ENCODE data around the gene MRPL38. TPM values are rescaled to one million over a fixed set of nuclear protein-coding genes. Genes with fewer than 3 reads are reported as not detected.
"Not testable (repeated sequence)": the region's sequence is repeated elsewhere in the genome, so short reads cannot be mapped to it uniquely, and the experiment has no call there.

MRPL38 gene
- total RNA-seq, 1 donor from 2014 or later, result 20.8 TPM

DNA sequence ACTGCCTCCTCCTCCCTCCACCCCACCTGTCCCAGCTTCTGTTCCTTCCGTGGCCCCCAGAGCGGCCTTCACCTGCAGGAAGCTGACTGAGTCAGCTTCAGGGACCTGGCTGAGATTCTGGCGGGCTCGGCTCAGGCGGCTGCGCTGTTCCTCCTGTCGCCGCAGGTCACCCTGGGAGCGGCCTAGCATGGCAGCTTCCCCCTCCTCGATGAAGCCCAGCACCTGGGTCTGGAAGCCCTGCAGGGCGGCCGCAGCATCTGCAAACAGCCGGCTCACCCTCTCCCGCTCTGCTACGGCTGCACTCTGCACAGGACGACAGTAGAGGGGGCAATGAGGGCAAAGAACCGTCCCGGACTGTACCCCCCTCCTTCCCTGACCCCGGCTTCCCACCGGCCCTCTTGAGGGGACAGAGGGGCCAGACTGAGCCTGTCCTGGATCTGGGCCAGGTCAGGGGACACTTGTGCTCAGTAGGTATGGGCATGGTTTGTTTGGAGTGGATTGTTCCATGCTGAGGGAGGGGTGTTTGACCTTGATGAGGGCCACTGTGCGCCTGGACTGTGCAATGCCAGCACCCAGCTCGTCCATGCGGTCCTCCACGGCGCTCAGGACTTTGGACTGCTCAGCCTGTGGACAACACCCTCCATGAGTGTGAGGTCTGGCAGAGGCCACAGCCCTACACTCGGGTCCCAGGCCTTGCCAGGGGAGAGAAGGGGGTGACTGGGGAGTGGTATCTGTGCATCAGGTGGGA is 28.3 kb downstream of the MRPL38 start:
- no peak for DNase-seq

DNA sequence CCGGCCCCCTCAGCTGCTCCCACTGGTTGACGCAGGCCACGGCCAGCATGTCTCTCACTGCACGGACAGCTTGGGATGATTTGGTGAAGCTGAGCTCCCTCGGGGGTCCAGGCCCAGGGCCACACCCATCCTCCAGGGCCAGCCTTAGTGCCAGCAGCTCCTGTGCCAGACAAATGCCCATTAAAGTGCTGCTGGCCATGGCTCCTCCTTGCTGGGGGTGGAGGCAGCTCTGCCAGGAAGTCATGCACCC is 28.8 kb downstream of the MRPL38 start:
- no peak for DNase-seq

DNA sequence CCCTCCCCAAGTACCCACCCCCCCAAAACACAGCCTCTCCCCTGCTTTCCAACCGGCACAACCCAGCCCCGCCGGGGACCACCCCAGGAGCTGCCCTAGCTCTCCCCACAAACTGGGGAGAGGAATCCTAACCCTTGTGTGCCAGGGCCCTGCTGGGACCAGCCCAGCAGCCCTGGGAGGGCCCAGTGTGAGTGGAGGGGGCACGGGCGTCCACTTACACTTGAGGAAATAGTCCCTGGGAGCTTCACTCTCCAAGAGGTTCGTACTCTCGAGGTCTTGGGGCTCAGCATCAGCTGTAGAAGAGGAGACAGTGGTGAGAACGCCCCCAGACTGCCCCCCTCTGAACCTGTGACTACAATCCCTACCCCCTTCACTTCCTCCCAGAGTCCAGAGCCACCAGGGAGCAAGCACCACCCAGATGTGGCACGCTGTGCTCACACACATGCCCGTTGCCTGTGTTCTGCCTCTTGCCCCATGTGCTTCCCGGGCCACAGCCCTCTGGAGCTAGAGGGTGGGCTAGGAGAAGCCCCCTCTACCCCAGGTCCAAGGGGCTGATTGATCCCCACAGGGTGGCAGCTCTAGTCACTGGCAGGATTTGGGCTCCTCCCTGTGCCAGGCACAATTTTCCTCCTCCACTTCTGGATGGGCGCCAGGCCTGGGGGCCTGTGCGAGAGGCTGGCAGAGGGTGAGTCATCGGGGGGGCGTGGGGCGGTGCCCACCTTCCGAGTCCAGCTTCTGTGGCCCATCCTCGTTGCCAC is 29.3 kb downstream of the MRPL38 start:
- DNase-seq, result no peak

DNA sequence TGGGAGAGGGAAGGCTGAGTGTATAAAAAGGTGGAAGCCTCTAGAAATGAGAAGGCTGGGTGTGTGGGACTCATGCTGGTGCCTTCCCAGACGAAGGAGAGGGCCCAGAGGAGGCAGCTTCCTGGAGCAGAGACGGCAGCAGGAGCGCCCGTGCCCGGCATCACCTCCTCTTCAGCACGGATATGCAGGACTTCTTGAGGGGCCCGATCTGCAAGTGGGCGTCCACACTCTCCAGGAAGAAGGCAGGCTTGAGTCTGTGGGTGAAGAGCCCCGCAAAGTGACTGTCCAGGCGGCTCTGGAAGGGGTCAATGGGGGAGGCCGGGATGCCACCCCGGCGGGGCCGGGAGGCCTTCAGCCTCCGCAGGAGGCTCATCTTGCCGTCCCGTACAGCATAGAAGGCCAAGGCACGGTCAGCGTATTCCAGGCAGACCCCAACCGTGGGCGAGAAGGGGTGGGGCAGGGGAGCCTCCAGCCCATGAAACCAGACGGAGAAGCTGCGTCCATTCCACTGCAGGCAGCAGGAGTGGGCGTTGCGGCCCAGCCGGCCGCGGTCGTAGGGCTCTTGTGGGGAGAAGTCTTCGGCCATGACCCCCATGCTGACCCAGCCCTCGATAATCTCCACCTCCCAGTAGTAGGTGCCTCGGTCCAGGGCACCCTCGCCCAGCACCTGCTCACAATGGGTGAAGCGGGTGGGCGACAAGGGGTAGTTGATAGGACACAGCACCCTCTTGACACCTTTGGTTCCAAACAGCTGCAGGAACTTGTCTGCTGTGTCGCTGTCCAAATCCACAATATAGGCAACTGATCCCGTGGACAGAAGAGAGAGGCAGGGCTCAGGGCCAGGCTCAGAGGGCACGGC is 30.1 kb downstream of the MRPL38 start:
- DNase-seq, result no peak

DNA sequence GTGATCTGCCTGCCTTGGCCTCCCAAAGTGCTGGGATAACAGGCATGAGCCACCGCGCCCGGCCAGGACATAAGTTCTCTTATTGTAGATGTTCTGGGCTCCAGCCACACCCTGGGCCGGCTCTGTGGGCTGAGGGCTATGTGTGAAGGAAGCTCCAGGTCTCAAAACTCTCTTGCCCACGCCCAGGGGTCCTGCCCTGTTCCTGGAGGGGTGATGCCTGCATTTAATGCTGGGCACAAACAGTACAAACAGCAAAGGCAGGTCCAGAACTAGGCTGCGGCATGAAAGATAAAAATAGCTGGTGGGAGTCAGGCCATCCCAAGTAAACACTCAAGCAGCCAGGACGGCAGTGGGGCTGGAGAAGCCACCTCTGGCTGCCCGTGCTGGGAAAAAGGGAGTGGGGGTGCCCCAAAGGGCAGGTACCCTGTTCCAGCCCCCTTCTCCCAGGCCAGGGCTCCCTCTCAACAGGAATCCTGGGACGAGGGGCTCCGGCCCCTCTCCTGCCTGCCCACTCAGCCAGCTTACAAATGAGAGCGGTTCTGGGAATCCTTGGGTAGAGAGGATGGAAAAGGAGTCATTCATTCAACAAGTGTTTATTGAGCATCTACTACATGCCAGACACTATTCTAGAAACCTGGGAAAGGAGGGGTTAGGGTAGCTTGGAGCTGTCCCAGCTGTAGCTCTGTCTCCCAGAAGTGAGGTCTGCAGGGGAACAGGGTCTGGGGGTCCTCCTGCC is 30.9 kb downstream of the MRPL38 start:
- DNase-seq, result no peak

DNA sequence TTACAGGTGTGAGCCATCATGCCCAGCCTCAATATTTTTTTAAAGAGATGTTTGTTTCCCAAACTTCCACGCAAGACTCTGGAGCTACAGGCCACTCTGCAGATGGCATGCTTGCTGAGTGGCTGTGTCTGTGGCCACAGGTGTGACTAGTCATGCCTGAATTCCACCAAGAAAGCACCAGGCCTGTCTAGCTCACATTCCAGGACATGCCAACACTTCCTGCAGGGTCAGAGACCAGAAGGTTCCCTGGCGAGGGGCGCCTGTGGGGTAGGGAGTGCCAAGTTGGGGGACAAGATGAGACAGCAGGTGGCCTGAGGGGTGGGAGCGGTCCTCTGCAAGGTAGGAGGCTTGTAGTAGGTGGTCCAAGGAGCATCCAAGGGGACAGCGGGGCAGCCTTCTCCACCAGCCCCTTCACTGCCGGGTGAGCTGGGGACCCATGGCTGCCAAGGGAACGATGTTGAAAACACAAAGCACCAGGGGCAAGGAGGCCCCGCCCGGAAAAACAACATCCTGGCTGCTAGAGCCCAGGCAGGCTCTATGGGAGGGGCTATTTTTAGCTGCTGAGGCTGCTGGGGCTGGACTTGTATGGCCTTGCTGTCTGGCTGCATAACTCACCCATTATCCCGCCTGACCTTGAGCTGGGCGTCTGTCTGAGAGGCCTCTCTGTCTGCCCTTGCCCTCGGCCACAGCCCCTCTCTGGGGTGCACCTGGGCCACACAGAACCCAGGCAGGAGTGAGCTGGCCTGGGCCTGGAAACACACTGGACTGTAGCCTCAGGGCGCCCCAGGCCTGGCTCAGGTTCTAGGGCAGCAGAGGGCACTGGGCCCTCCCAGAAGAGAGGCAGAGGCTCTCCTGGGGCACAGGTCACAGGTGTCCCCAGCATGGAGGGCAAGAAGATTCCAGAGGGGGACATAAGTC is 32.0 kb downstream of the MRPL38 start:
- DNase-seq, result peak; percentile 61

DNA sequence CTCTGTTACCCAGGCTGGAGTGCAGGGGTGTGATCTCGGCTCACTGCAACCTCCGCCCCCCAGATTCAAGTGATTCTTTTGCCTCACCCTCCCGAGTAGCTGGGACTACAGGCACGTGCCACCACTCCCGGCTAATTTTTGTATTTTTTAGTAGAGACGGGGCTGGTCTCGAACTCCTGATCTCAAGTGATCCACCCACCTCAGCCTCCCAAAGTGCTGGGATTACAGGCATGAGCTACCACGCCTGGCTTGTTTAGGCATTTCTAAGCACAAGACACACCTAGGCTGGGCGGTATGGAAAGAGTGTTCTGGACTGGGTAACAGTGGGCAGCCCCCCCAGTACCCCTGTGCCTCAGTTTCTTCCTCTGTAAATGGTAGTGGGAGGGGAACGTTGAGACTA is 34.5 kb downstream of the MRPL38 start:
- not testable (repeated sequence) for DNase-seq

DNA sequence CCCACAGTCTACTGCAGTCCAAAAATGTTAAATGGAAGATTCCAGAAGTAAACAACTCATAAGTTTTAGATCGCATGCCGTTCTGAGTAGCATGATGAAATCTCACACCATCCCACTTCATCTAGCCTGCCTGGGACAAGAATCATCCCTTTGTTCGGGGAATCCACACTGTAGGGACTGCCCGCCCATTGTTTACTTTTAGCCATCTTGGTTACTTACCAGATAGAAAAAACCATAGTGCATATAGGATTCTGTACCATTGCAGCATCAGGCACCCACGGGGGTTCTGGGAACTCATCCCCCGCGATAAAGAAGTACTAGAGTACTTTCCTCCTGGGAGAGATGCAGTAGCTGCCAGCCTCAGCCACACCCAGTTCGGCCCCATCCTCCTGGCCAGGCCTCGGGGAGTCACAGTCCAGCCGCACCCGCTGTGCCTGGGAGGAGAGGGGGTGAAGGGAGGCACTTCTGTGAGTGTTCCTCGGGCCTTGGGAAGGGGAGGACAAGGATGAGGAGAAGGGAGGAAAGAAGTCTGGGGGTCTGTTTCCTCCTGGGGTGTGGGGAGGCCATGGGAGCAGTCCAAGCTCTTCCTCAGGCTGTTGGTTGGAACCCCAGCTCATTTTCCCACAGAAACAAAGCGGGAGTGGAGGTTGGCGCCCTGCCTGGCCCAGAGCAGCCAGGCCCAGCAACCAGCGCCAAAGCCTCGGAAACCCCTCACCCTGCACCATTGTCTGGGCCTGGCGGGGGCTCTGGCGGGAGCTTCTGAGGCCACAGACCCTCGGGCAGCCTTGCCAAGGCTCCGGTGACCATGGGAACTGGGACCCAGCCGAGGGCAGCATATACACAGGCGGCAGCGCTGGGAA is 35.2 kb downstream of the MRPL38 start:
- peak; percentile 22 for DNase-seq

DNA sequence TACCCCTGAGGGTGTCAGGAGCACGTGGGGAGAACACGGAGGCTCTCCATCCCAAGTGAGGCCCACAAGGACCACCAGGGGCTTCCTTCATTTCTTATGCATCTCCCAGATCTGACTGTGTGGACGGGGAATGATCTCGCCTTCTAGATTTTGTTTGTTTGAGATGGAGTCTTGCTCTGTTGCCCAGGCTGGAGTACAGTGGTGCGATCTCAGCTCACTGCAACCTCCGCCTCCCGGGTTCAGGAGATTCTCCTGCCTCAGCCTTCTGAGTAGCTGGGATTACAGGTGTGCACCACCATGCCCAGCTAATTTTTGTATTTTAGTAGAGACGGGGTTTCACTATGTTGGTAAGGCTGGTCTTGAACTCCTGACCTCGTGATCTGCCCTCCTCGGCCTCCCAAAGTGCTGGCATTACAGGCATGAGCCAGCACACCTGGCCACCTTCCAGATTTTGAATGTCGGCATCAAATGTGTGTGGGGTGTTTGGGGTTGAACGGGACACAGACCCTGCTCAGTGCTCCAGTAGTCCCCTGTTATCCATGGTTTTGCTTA is 35.9 kb downstream of the MRPL38 start:
- DNase-seq, result not testable (repeated sequence)

DNA sequence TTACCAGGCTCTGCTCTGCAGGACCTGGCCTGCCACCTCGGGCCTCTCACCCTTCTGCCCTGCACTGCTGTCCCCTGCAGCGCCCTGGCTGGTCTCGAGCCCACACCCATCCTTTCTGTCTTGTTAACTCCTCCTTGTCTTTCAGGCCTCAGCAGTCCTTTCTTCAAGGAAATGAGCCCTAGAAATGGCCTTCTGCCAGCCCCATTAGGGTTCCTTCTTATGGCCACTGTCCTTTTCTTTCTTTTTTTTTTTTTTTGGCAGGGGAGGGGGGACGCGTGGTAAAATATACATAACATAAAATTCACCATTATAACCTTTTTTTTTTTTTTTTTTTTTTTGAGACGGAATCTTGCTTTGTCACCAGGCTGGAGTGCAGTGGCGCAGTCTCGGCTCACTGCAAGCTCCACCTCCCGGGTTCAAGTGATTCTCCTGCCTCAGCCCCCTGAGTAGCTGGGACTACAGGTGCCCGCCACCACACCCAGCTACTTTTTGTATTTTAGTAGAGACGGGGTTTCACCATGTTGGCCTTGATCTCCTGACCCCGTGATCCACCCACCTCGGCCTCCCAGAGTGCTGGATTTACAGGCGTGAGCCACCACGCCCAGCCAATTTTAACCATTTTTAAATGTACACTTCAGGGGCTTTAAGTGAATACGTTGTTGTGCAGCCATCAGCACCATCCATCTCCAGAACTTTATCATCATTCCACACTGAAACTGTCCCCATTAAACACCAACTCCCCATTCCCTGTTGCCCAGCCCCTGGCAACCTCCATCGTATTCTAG is 39.1 kb downstream of the MRPL38 start:
- not testable (repeated sequence) for DNase-seq

DNA sequence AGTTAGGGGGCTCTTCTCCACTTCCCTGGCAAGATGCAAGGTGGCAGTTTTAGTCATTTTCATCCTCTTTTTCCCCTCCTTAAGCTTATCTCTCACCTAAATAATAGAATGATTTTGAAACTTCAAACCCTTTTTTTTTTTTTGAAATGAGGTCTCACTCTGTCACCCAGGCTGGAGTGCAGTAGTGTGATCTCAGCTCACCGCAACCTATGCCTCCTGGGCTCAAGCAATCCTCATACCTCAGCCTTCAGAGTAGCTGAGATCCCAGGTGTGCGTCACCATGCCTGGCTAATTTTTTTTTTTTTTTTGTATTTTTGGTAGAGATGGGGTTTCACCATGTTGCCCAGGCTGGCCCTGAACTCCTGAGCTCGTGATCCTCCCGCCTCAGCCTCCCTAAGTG is 39.8 kb downstream of the MRPL38 start:
- not testable (repeated sequence) for DNase-seq

DNA sequence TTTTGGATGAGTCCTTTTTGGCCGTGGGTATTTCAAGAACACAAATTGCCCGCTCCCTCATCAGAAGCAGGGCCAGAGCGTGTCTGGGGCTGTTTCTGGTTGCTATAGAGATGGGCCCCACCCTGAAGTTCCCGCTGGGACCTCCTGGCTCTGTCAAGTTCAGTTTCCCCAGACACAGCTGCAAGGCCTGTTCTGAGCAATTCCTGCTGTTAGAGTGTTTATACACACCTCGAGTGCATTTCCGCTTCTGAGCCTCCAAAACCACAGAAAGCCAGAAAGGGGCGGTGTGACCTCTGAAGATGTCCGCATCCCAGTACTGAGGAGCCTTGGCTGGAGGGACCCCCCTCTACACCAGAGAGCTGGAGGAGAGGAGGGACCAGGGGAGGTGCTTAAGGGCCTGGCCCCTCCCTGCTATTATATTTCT is 40.2 kb downstream of the MRPL38 start:
- peak; percentile 66 for DNase-seq

DNA sequence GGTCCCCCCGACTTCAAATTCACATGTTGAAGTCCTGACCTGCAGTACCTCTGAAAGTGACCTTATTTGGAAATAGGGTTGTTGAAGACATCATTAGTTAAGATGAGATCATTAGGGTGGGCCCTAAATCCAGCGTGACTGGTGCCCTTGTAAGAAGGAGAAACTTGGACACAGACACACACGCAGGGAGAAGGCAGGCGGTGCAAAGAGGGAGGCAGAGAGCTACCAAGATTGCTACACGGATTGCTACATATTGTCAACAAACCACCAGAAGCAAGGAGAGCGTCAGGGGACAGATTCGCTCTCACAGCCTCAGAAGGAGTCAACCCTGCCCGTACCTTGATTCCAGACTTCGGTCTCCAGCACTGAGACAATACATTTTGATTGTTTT is 42.8 kb downstream of the MRPL38 start:
- DNase-seq, result no peak

DNA sequence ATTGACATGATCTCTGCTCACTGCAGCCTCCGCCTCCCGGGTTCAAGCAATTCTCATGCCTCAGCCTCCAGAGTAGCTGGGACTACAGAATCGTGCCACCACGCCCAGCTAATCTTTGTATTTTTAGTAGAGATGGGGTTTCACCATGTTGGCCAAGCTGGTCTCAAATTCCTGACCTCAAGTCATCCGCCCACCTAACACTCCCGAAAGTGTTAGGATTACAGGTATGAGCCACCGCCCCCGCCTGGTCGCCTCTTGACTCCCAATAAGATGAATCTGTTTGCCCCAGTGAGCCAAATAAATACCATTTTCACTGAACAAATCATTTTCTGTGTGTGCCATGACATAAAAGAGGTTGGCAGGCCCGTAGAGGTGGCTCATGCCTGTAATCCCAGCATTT is 45.3 kb downstream of the MRPL38 start:
- not testable (repeated sequence) for DNase-seq

DNA sequence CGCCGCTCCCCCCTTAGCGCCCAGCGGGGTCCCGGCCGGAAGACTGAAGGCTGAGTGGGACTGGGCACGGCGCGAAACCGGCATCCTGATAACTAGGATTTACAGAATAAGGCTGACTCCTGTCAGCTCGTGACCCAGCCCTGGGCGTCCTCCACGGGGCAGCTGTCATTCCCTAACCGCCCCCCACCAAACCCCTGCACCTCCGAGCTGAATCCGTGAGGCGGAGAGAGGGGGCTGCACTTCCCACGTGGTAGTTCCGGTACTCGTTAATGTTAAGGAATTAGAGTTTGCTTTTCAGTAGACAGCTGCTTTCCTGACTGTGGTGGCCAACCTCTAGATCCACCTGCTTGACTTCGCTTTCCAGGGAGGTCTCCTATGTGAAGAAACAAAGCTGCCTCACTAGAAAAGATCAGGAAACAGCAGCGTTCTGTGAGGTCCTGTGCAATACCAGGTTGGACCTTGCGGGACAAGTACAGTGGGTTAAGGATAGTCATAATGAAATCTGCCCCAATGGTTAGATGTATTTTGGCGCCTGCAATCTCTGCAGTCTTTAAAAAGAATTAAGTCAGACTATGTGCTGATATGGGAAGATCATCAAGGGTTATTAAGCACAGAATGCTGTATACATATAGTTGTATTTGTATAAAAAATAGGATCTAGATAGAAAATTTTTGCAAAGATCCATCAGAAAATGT is 48.5 kb downstream of the MRPL38 start:
- peak; percentile 30 for DNase-seq

DNA sequence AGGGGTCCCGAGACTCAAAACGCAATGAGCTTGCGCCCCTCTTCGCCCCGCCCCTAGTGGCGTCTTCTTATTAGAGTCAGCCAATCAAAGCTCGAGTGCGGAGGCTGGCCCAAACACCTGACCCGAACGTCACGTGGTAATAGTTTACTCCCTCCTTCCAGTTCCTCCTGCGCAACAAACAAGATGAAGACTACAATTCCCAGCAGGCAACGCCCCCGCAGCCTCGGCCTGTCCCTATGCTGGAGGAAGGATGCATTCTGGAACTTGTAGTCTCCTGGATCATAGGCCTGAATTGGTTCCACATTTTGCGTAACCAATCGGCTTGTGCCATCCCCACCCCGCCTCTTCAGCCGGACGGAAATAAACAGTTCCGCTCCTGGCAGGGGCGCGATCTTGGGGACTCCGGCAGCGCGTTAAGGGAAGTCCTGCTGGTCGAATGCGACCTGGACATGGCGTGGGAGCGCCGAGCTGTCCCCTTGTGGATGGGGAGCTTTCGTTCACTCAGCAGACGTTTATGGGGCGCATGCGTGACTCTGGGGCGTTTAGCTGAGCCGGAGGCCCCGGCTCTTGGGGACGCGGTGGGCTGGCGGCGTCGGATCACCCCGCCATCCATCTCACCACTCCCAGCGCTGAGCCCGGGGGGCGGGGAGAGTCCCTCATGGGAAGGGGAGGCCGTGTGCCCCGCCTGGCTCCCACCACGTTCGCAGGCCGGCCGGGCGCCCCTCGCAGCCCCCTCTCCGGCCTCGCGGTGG is 49.2 kb downstream of the MRPL38 start, which contains the start of gene WBP2:
Gene WBP2 (minus strand): TSS at position 26 of the 752 bp plus-strand sequence. CDS start 38 bp downstream, outside the sequence.
- DNase-seq, result peak; percentile 100

DNA sequence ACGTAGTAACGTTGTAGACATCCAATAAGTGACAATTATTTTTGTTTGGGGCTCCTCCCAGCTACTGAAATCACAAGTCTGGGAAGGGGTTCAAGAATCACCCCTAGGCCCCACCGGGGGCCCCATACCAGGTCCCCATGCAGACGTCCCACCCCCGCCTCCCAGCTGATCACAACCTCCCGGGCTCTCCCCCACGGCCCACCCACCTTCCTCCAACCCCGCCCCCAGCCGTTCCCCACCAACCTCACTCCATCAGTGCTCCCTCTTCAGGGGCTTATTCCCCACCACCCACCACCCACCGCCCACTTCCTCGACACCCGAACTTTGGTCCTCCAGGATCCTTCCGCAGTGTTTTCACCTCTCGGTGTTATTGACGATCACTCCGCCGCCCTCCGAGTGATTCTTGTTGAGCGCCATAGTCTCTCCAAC is 49.8 kb downstream of the MRPL38 start:
- DNase-seq, result peak; percentile 83
